ENCODE measurements around the gene COG2. TPM values are rescaled to one million over a fixed set of nuclear protein-coding genes. Genes with fewer than 3 reads are reported as not detected.
"Not testable (repeated sequence)": the region's sequence is repeated elsewhere in the genome, so short reads cannot be mapped to it uniquely, and the experiment has no call there.

COG2 gene
- total RNA-seq, 2 experiments from 2014 or later: 25.8 to 35.8 TPM

- Mint-ChIP-seq H3K9me3 (ENCODE audit: low read depth) (no peaks in the 10 kb centered on the region), H3K36me3 (no peaks in the 10 kb centered on the region), H3K4me1 (peaks cover 10% of the 10 kb centered on the region), H3K4me3 (no peak overlapping the region), H3K27me3 (peaks cover 33% of the 10 kb centered on the region), H3K27ac (no peak overlapping the region)
- CTCF ChIA-PET: no interaction called here
- ATAC-seq (no peak), DNase-seq (no peak)
These were observed 7.9 kb upstream of the COG2 start for GRCh38 chr1:230634384-230634783.

GRCh38 chr1:230636575-230637148 is 5.6 kb upstream of the COG2 start:
- peaks cover 38% of the 10 kb centered on the region for H3K27me3 Mint-ChIP-seq
- no peaks in the 10 kb centered on the region for H3K9me3 Mint-ChIP-seq (ENCODE audit: low read depth)
- H3K36me3 Mint-ChIP-seq: no peaks in the 10 kb centered on the region
- no peak for ATAC-seq
- DNase-seq: no peak
- CTCF ChIA-PET: no interaction called here
- H3K4me1 Mint-ChIP-seq: peaks cover 16% of the 10 kb centered on the region
- no peak overlapping the region for H3K4me3 Mint-ChIP-seq
- H3K27ac Mint-ChIP-seq: no peak overlapping the region

- peaks cover 39% of the 10 kb centered on the region for H3K4me1 Mint-ChIP-seq
- ATAC-seq (no peak), DNase-seq (no peak)
- no peaks in the 10 kb centered on the region for H3K9me3 Mint-ChIP-seq (ENCODE audit: low read depth)
- CTCF ChIA-PET: interaction anchor here (0.6 kb wide), 1 partner anchor 450 kb away, joined by 3 read pairs; no protein-coding TSS in a partner anchor
- H3K4me3 Mint-ChIP-seq: no peak overlapping the region
- no peak overlapping the region for H3K27ac Mint-ChIP-seq
- H3K36me3 Mint-ChIP-seq: no peaks in the 10 kb centered on the region
- peaks cover 38% of the 10 kb centered on the region for H3K27me3 Mint-ChIP-seq
These were observed 2.5 kb upstream of the COG2 start for GRCh38 chr1:230639714-230640209.

DNA sequence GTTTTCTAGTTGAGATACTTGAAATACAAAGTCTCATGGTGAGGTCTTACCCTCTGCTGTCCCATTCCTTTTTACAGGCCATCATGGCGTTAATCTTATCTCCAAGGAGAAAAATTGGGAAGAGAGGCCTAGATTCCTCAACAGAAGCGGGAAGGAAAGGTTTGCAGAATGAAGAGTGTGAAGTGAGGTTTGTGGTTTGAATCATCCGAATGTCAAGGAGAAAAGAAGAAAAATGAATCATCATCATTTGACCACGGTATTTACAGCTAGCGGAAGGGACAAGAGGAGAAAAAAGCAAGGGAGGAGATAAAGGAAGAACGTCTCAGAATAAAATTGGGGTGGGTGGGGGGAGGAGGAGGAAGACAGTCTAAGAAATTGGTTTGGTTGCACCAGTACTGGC is 935 bp upstream of the COG2 start:
- H3K27me3 Mint-ChIP-seq: peaks cover 34% of the 10 kb centered on the region
- H3K36me3 Mint-ChIP-seq: peaks cover 3% of the 10 kb centered on the region
- ATAC-seq (no peak), DNase-seq (no peak)
- peak overlapping the region; percentile 99 for H3K4me3 Mint-ChIP-seq
- CTCF ChIA-PET: interaction anchor here (0.9 to 1.4 kb wide), 8 partner anchors 14 to 575 kb away, joined by 3 to 4 read pairs (median 4); no protein-coding TSS in a partner anchor
- H3K27ac Mint-ChIP-seq: no peak overlapping the region
- no peaks in the 10 kb centered on the region for H3K9me3 Mint-ChIP-seq (ENCODE audit: low read depth)
- H3K4me1 Mint-ChIP-seq: peaks cover 46% of the 10 kb centered on the region

DNA sequence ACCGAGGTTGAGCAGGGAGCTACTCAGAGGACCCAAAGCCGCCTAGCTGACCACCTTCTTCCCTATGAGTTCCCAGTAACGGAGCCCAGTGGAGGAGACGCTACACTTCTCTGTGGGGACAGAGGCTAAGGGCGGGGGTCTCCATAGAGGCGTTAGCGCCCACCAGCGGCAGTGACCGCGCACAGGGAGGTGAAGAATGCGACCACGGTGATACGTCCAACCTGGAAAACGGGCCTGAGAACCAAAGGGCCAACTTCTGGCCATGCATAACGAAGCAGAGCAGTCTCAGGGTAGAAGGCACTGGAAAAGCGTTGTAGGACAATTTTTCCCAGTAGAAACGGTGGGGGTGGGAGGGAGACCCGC is 400 bp upstream of the COG2 start:
- no peak for ATAC-seq
- Mint-ChIP-seq H3K9me3 (ENCODE audit: low read depth) (no peaks in the 10 kb centered on the region), H3K4me3 (peak overlapping the region; percentile 99), H3K27ac (peak overlapping the region; percentile 34), H3K36me3 (peaks cover 6% of the 10 kb centered on the region), H3K27me3 (peaks cover 29% of the 10 kb centered on the region), H3K4me1 (peaks cover 44% of the 10 kb centered on the region)
- CTCF ChIA-PET: interaction anchor here (0.6 to 1.6 kb wide), 12 partner anchors 10 to 600 kb away, joined by 3 to 7 read pairs (median 3); no protein-coding TSS in a partner anchor
- no peak for DNase-seq

DNA sequence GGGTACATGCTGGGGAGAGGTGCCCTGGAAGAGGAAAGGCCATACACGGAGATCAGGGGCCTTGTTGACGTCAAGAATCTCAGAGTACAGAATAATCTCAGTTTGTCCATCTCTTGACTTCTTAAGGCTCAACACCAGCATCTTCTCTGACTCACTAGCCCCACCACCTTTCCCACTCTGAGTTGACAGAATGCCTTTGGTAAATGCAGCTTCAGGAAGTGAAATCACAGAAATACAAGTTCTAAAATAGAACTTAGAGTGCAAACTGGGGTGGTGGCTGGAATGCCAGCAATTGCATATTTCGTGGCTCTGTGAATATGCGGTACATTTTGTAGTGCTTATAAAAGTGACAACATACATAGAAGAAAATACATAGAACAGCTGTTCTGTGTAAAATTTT is 1.6 kb downstream of the COG2 start:
- DNase-seq (peak; percentile 52), ATAC-seq (no peak)
- no peaks in the 10 kb centered on the region for H3K9me3 Mint-ChIP-seq (ENCODE audit: low read depth)
- H3K4me1 Mint-ChIP-seq: peaks cover 49% of the 10 kb centered on the region
- CTCF ChIA-PET: interaction anchor here (1.2 to 1.6 kb wide), 3 partner anchors 10 to 567 kb away, joined by 3 read pairs; no protein-coding TSS in a partner anchor
- H3K36me3 Mint-ChIP-seq: peaks cover 8% of the 10 kb centered on the region
- peaks cover 10% of the 10 kb centered on the region for H3K27me3 Mint-ChIP-seq
- H3K27ac Mint-ChIP-seq: peak overlapping the region; percentile 89
- H3K4me3 Mint-ChIP-seq: peak overlapping the region; percentile 99

- H3K27ac Mint-ChIP-seq: no peak overlapping the region
- H3K27me3 Mint-ChIP-seq: no peaks in the 10 kb centered on the region
- ATAC-seq (no peak), DNase-seq (no peak)
- peaks cover 12% of the 10 kb centered on the region for H3K36me3 Mint-ChIP-seq
- H3K9me3 Mint-ChIP-seq (ENCODE audit: low read depth): peaks cover 2% of the 10 kb centered on the region
- H3K4me1 Mint-ChIP-seq: peaks cover 43% of the 10 kb centered on the region
- CTCF ChIA-PET: no interaction called here
- H3K4me3 Mint-ChIP-seq: no peak overlapping the region
These were observed 4.5 kb downstream of the COG2 start for GRCh38 chr1:230646710-230647302.

DNA sequence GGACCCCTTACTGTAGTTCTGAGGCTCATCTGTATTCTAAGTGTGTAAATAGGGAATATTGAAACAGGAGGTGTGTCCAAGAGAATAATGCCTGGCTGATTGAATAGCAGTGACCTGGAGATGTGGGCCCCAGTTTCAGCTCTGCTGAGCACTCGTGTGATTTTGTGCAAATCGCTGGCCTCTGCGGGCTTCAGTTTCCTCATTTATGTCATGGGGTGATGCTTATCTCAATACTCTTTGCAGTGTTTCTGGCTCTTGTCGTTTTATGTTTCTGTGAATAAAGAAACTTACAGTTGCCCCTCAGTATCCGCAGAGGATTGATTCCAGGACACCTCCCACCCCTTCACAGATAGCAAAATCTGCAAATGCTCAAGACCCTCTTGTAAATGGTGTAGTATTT is 5.0 kb downstream of the COG2 start:
- H3K27ac Mint-ChIP-seq: no peak overlapping the region
- peaks cover 2% of the 10 kb centered on the region for H3K9me3 Mint-ChIP-seq (ENCODE audit: low read depth)
- H3K4me1 Mint-ChIP-seq: peaks cover 40% of the 10 kb centered on the region

GRCh38 chr1:230648114-230648513 is 5.8 kb downstream of the COG2 start:
- peaks cover 18% of the 10 kb centered on the region for H3K36me3 Mint-ChIP-seq
- CTCF ChIA-PET: no interaction called here
- no peak overlapping the region for H3K27ac Mint-ChIP-seq
- no peak for ATAC-seq
- no peak for DNase-seq
- H3K9me3 Mint-ChIP-seq (ENCODE audit: low read depth): peaks cover 2% of the 10 kb centered on the region
- H3K4me3 Mint-ChIP-seq: no peak overlapping the region
- no peaks in the 10 kb centered on the region for H3K27me3 Mint-ChIP-seq
- H3K4me1 Mint-ChIP-seq: peaks cover 37% of the 10 kb centered on the region

More for the DNA sequence above, 5.0 kb downstream of the COG2 start:
- CTCF ChIA-PET: no interaction called here
- no peak for DNase-seq
- no peak for ATAC-seq
- Mint-ChIP-seq H3K4me3 (no peak overlapping the region), H3K36me3 (peaks cover 15% of the 10 kb centered on the region), H3K27me3 (no peaks in the 10 kb centered on the region)

GRCh38 chr1:230650300-230650699 is 8.0 kb downstream of the COG2 start:
- no peaks in the 10 kb centered on the region for H3K27me3 Mint-ChIP-seq
- DNase-seq: no peak
- H3K27ac Mint-ChIP-seq: no peak overlapping the region
- peaks cover 29% of the 10 kb centered on the region for H3K36me3 Mint-ChIP-seq
- no peak overlapping the region for H3K4me3 Mint-ChIP-seq
- H3K4me1 Mint-ChIP-seq: peaks cover 19% of the 10 kb centered on the region
- ATAC-seq: no peak
- peaks cover 4% of the 10 kb centered on the region for H3K9me3 Mint-ChIP-seq (ENCODE audit: low read depth)
- CTCF ChIA-PET: interaction anchor here (2.6 kb wide), 1 partner anchor 8 kb away, joined by 7 read pairs; the partner anchor contains the start of gene COG2

DNA sequence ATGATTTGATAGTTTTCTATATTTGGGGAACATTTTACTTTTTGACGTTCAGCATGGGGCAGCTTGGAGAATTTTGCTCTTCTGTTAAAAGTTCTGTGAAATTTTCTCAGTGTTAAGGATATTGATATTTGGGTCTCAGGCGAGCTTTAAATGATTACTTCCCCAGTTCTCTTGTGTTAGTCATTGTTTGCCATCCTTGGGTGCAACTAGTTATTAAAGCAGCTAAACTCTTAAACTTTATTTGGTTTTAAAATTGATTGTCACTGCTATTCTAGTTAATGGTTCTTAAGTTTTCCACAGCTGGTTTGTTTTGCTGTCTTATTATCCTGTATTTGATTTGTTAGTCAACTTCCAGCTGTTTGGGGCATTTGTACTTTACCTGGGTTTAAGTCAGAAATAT is 9.0 kb downstream of the COG2 start:
- Mint-ChIP-seq H3K4me1 (peaks cover 15% of the 10 kb centered on the region), H3K36me3 (peaks cover 28% of the 10 kb centered on the region), H3K4me3 (no peak overlapping the region), H3K27ac (no peak overlapping the region), H3K27me3 (no peaks in the 10 kb centered on the region), H3K9me3 (ENCODE audit: low read depth) (peaks cover 4% of the 10 kb centered on the region)
- no peak for DNase-seq
- CTCF ChIA-PET: interaction anchor here (2.6 kb wide), 1 partner anchor 9 kb away, joined by 7 read pairs; the partner anchor contains the start of gene COG2
- no peak for ATAC-seq

DNA sequence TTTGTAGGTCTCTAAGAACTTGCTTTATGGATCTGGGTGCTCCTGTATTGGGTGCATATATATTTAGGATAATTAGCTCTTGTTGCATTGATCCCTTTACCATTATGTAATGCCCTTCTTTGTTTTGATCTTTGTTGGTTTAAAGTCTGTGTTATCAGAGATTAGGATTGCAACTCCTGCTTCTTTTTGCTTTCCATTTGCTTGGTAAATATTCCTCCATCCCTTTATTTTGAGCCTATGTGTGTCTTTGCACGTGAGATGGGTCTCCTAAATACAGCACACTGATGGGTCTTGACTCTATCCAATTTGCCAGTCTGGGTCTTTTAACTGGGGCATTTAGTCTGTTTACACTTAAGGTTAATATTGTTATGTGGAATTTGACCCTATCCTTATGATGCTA is 14.4 kb downstream of the COG2 start:
- H3K27ac Mint-ChIP-seq; H3K4me3 Mint-ChIP-seq; ATAC-seq; DNase-seq; H3K27me3 Mint-ChIP-seq; H3K4me1 Mint-ChIP-seq; CTCF ChIA-PET; H3K9me3 Mint-ChIP-seq (ENCODE audit: low read depth): not testable (repeated sequence)
- H3K36me3 Mint-ChIP-seq: peaks cover 30% of the 10 kb centered on the region

GRCh38 chr1:230658103-230658502 is 15.8 kb downstream of the COG2 start:
- CTCF ChIA-PET; H3K4me1 Mint-ChIP-seq; ATAC-seq; H3K27ac Mint-ChIP-seq; H3K9me3 Mint-ChIP-seq (ENCODE audit: low read depth); H3K4me3 Mint-ChIP-seq; DNase-seq; H3K27me3 Mint-ChIP-seq: not testable (repeated sequence)
- H3K36me3 Mint-ChIP-seq: peaks cover 28% of the 10 kb centered on the region

DNA sequence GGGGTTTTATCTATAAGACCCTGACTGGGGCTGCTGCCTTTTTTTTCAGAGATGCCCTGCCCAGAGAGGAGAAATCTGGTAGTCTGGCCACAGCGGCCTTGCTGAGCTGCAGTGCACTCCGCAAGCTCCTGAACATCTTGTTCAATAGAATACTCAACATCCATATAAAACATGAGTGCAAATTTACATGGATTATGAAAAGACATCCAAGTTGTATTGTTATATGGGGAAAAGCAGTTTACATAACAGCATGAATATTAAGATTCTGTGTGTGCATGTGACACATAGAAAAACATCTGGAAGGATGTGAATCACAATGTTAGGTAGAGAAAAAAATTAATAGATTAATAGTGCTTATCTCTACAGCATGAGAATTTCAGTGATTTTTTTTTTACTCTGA is 16.4 kb downstream of the COG2 start:
- CTCF ChIA-PET: no interaction called here
- ATAC-seq: no peak
- H3K27me3 Mint-ChIP-seq: no peaks in the 10 kb centered on the region
- no peaks in the 10 kb centered on the region for H3K4me1 Mint-ChIP-seq
- no peak overlapping the region for H3K27ac Mint-ChIP-seq
- H3K36me3 Mint-ChIP-seq: peaks cover 28% of the 10 kb centered on the region
- H3K9me3 Mint-ChIP-seq (ENCODE audit: low read depth): peaks cover under 1% of the 10 kb centered on the region
- no peak for DNase-seq
- no peak overlapping the region for H3K4me3 Mint-ChIP-seq
